Neural cell (in vitro differentiated cells): Measurements from ENCODE around the gene CYRIA. TPM values are rescaled to one million over a fixed set of nuclear protein-coding genes. Genes with fewer than 3 reads are reported as not detected.

ENCODE experiments used
- H2AFZ ChIP-seq: fragments of 200-600, 300-800 bp; sonication (generic), shearing (Covaris generic); 2 replicates; pipeline ENCODE4 v1.6.0; 2014; ENCODE audit warnings: low read depth, mild to moderate bottlenecking, antibody characterized with exemption, low read length, moderate library complexity
- H3F3A ChIP-seq: fragments of 200-600 bp; shearing (Covaris generic); 2 replicates; pipeline ENCODE4 v1.6.1; 2016; ENCODE audit warnings: mild to moderate bottlenecking, moderate library complexity, mixed read lengths, antibody characterized with exemption, low read length; ENCODE audit not compliant: insufficient read depth, poor library complexity, severe bottlenecking
- H3K27ac ChIP-seq: fragments of 200-600, 300-800 bp; sonication (generic), shearing (Covaris generic); 2 replicates; pipeline ENCODE4 v1.5.1; 2014; ENCODE audit warnings: mild to moderate bottlenecking, low read length, moderate library complexity
- H3K27me3 ChIP-seq: fragments of 300-800, 200-600 bp; sonication (generic), shearing (Covaris generic); 2 replicates; pipeline ENCODE4 v1.6.0; 2014; ENCODE audit warnings: mild to moderate bottlenecking, low read depth, low read length, moderate library complexity; ENCODE audit not compliant: insufficient read depth
- H3K36me3 ChIP-seq: fragments of 300-800, 200-600 bp; sonication (generic), shearing (Covaris generic); 2 replicates; pipeline ENCODE4 v1.5.1; 2014; ENCODE audit warnings: mild to moderate bottlenecking, antibody characterized with exemption, low read length, moderate library complexity; ENCODE audit not compliant: insufficient read depth
- H3K4me2 ChIP-seq: fragments of 300-800, 200-600 bp; sonication (generic), shearing (Covaris generic); 2 replicates; pipeline ENCODE4 v1.6.0; 2014; ENCODE audit warnings: mild to moderate bottlenecking, low read length
- H3K4me3 ChIP-seq: fragments of 300-800, 200-600 bp; sonication (generic), shearing (Covaris generic); 2 replicates; pipeline ENCODE4 v1.5.1; 2014; ENCODE audit warnings: mild to moderate bottlenecking, low read length, moderate library complexity
- H3K79me2 ChIP-seq: fragments of 200-600 bp; shearing (Covaris generic); replicated peaks from 2 replicates; pipeline ENCODE4 v1.6.0; 2014; ENCODE audit warnings: mild to moderate bottlenecking, low read length, moderate library complexity; ENCODE audit not compliant: insufficient read depth
- H3K9ac ChIP-seq: fragments of 300-800, 200-600 bp; sonication (generic), shearing (Covaris generic); 2 replicates; pipeline ENCODE4 v1.6.1; 2016; ENCODE audit warnings: mild to moderate bottlenecking, low read length, mixed read lengths
- H3K9me2 ChIP-seq: fragments of 200-600 bp; shearing (Covaris generic); 2 replicates; pipeline ENCODE4 v1.6.1; 2016; ENCODE audit warnings: mild to moderate bottlenecking, low read length, mixed read lengths; ENCODE audit not compliant: insufficient read depth
- H3K9me3 ChIP-seq: fragments of 200-600, 300-800 bp; sonication (generic), shearing (Covaris generic); 2 replicates; pipeline ENCODE4 v1.6.1; 2016; ENCODE audit warnings: mild to moderate bottlenecking, mixed run types, low read length, moderate library complexity, mixed read lengths
- H4K20me1 ChIP-seq: fragments of 200-600 bp; shearing (Covaris generic); 2 replicates; pipeline ENCODE4 v1.6.1; 2016; ENCODE audit warnings: mild to moderate bottlenecking, mixed run types; ENCODE audit not compliant: insufficient read depth
- CTCF ChIP-seq: fragments of 450-650 bp; IDR thresholded peaks from 2 replicates; pipeline ENCODE4 v1.5.1; 2014; ENCODE audit warnings: antibody characterized with exemption, mild to moderate bottlenecking, moderate library complexity; ENCODE audit not compliant: poor library complexity, severe bottlenecking
- EP300 ChIP-seq: fragments of 450-650 bp; conservative IDR thresholded peaks from 2 replicates; pipeline ENCODE4 v1.6.1; 2014; ENCODE audit warnings: antibody characterized with exemption, mild to moderate bottlenecking, moderate library complexity; ENCODE audit not compliant: poor library complexity, severe bottlenecking
- EZH2 ChIP-seq: fragments of 200-600, 300-800 bp; shearing (Covaris generic), sonication (generic); IDR thresholded peaks from 2 replicates; pipeline ENCODE4 v1.6.1; 2014; ENCODE audit warnings: antibody characterized with exemption, low read length, borderline replicate concordance, mild to moderate bottlenecking; ENCODE audit not compliant: insufficient read depth, poor library complexity, severe bottlenecking
- MXI1 ChIP-seq: fragments of 450-650 bp; conservative IDR thresholded peaks from 2 replicates; pipeline ENCODE4 v1.6.1; 2014; ENCODE audit warnings: antibody characterized with exemption, mild to moderate bottlenecking; ENCODE audit not compliant: poor library complexity, severe bottlenecking
- POLR2AphosphoS5 ChIP-seq: IDR thresholded peaks from 2 replicates; pipeline ENCODE4 v1.6.1; 2012
- RAD21 ChIP-seq: fragments of 450-650 bp; conservative IDR thresholded peaks from 2 replicates; pipeline ENCODE4 v1.6.1; 2014; ENCODE audit warnings: antibody characterized with exemption, mild to moderate bottlenecking, moderate library complexity
- REST ChIP-seq: IDR thresholded peaks from 2 replicates; pipeline ENCODE4 v1.6.1; 2012; ENCODE audit warnings: borderline replicate concordance
- SMC3 ChIP-seq: fragments of 450-650 bp; conservative IDR thresholded peaks from 2 replicates; pipeline ENCODE4 v1.6.1; 2014; ENCODE audit warnings: antibody characterized with exemption, mild to moderate bottlenecking, moderate library complexity; ENCODE audit not compliant: poor library complexity
- TAF1 ChIP-seq: IDR thresholded peaks from 2 replicates; pipeline ENCODE4 v1.6.1; 2012; ENCODE audit warnings: low read depth
- polyA plus RNA-seq: library from polyadenylated mRNA; depleted of rRNA; stranded (reverse); fragments of >200 nt; gene quantifications from 2 replicates; pipeline ENCODE4 v1.2.3, GENCODE V29; 2014

The CYRIA gene
- polyA plus RNA-seq, 1 donor from 2014 or later: 67.0 TPM

- Histone ChIP-seq H3K27me3 (no peaks in the 10 kb centered on the region), H3K9me3 (no peaks in the 10 kb centered on the region), H2AFZ (no peak overlapping the region), H3K4me2 (no peak overlapping the region), H3K79me2 (no peaks in the 10 kb centered on the region), H3K27ac (no peak overlapping the region), H3F3A (no peaks in the 10 kb centered on the region), H4K20me1 (no peaks in the 10 kb centered on the region), H3K9me2 (no peaks in the 10 kb centered on the region), H3K4me3 (no peak overlapping the region), H3K9ac (no peak overlapping the region), H3K36me3 (no peaks in the 10 kb centered on the region)
- TF ChIP-seq EP300 (no peak), TAF1 (no peak), POLR2AphosphoS5 (no peak), CTCF (no peak), SMC3 (no peak), RAD21 (no peak), EZH2 (no peak), REST (no peak)
These were observed 10.7 kb downstream of the CYRIA start for GRCh38 chr2:16654833-16655444.

- Histone ChIP-seq H3K9me2 (no peaks in the 10 kb centered on the region), H3K27ac (no peak overlapping the region), H2AFZ (no peak overlapping the region), H3K27me3 (no peaks in the 10 kb centered on the region), H3F3A (no peaks in the 10 kb centered on the region), H4K20me1 (no peaks in the 10 kb centered on the region), H3K36me3 (no peaks in the 10 kb centered on the region), H3K9ac (no peak overlapping the region), H3K9me3 (no peaks in the 10 kb centered on the region), H3K79me2 (no peaks in the 10 kb centered on the region), H3K4me3 (no peak overlapping the region), H3K4me2 (no peak overlapping the region)
- TF ChIP-seq SMC3: no peak
These were observed 11.8 kb downstream of the CYRIA start for GRCh38 chr2:16653799-16654198.

- no peaks in the 10 kb centered on the region for H3K36me3 ChIP-seq
- no peaks in the 10 kb centered on the region for H3K9me3 ChIP-seq
- H3F3A ChIP-seq: no peaks in the 10 kb centered on the region
- no peak overlapping the region for H3K4me2 ChIP-seq
- no peak overlapping the region for H3K27ac ChIP-seq
- H3K79me2 ChIP-seq: no peaks in the 10 kb centered on the region
- H3K9me2 ChIP-seq: no peaks in the 10 kb centered on the region
- H3K4me3 ChIP-seq: no peak overlapping the region
- no peak overlapping the region for H2AFZ ChIP-seq
- no peaks in the 10 kb centered on the region for H3K27me3 ChIP-seq
- H3K9ac ChIP-seq: no peak overlapping the region
- H4K20me1 ChIP-seq: no peaks in the 10 kb centered on the region
- TF ChIP-seq TAF1 (no peak), POLR2AphosphoS5 (no peak), RAD21 (no peak), CTCF (no peak), EZH2 (no peak), EP300 (no peak), MXI1 (no peak), REST (no peak), SMC3 (no peak)
These were observed 12.6 kb downstream of the CYRIA start for GRCh38 chr2:16653083-16653375.
